GM12892 (cell line): Measurements from ENCODE around the gene ARHGAP15. TPM values are rescaled to one million over a fixed set of nuclear protein-coding genes. Genes with fewer than 3 reads are reported as not detected.
A peak's percentile ranks its signal among the peaks of the same experiment; 100 is the strongest.
"Not testable (repeated sequence)": the region's sequence is repeated elsewhere in the genome, so short reads cannot be mapped to it uniquely, and the experiment has no call there.

Experiments
- DNase-seq: peaks from one replicate; pipeline ENCODE4 v3.0.0; 2011; ENCODE audit not compliant: insufficient read length
- FAIRE-seq: peaks from 2 replicates; lab custom pipeline; 2011; peaks lifted over from hg19 to GRCh38; lab: Jason Lieb, UNC
- POLR2A ChIP-seq: IDR thresholded peaks from 2 replicates; pipeline ENCODE4 v1.6.1; 2011; ENCODE audit warnings: low read depth, low read length, control low read depth
- POLR2AphosphoS5 ChIP-seq: IDR thresholded peaks from 2 replicates; pipeline ENCODE4 v1.6.1; 2011; ENCODE audit warnings: low read depth, low read length, control low read depth
- TAF1 ChIP-seq: IDR thresholded peaks from 2 replicates; pipeline ENCODE4 v1.6.1; 2011; ENCODE audit warnings: low read depth, mild to moderate bottlenecking, control low read depth, low read length, borderline replicate concordance
- polyA plus RNA-seq: library from polyadenylated mRNA; unstranded; fragments of >200 nt; gene quantifications from one replicate; pipeline ENCODE4 v1.2.1, GENCODE V29; 2012; ENCODE audit warnings: missing spikeins, inconsistent platforms; ENCODE audit not compliant: missing spikeins

Gene ARHGAP15
- 71.4 TPM for polyA plus RNA-seq

GRCh38 chr2:143128681-143129580 is at the start of gene ARHGAP15:
TSS of gene ARHGAP15 (plus strand) at chr2:143129419.
- DNase-seq (peak; percentile 25), FAIRE-seq (peak; percentile 98)
- TF ChIP-seq POLR2AphosphoS5 (peak; percentile 87), TAF1 (peak; percentile 72), POLR2A (peak; percentile 79)

- TF ChIP-seq TAF1 (no peak), POLR2A (no peak), POLR2AphosphoS5 (no peak)
Measured at GRCh38 chr2:143081616-143082015, 47.6 kb upstream of the ARHGAP15 start.

GRCh38 chr2:143083636-143084035 is 45.6 kb upstream of the ARHGAP15 start:
- DNase-seq (no peak), FAIRE-seq (no peak)
- TF ChIP-seq TAF1 (no peak), POLR2A (no peak), POLR2AphosphoS5 (no peak)

More at GRCh38 chr2:143081616-143082015, 47.6 kb upstream of the ARHGAP15 start:
- DNase-seq (no peak), FAIRE-seq (no peak)

GRCh38 chr2:143084462-143084861 is 44.8 kb upstream of the ARHGAP15 start:
- no peak for DNase-seq
- no peak for FAIRE-seq
- TF ChIP-seq POLR2A: no peak
- TF ChIP-seq POLR2AphosphoS5: no peak
- no peak for TF ChIP-seq TAF1

GRCh38 chr2:143085125-143085784 is 44.0 kb upstream of the ARHGAP15 start:
- peak; percentile 73 for FAIRE-seq
- DNase-seq: no peak
- TF ChIP-seq TAF1: no peak
- TF ChIP-seq POLR2A: no peak
- TF ChIP-seq POLR2AphosphoS5: no peak

GRCh38 chr2:143087033-143087432 is 42.2 kb upstream of the ARHGAP15 start:
- FAIRE-seq (no peak), DNase-seq (no peak)
- TF ChIP-seq POLR2A: no peak

GRCh38 chr2:143088388-143088787 is 40.8 kb upstream of the ARHGAP15 start:
- no peak for DNase-seq
- TF ChIP-seq POLR2A (no peak), POLR2AphosphoS5 (no peak), TAF1 (no peak)
- no peak for FAIRE-seq

GRCh38 chr2:143089520-143089919 is 39.7 kb upstream of the ARHGAP15 start:
- FAIRE-seq, DNase-seq: not testable (repeated sequence)

GRCh38 chr2:143110758-143111428 is 18.3 kb upstream of the ARHGAP15 start:
- DNase-seq (no peak), FAIRE-seq (peak; percentile 97)
- no peak for TF ChIP-seq POLR2A
- TF ChIP-seq POLR2AphosphoS5: no peak
- TF ChIP-seq TAF1: no peak

- DNase-seq (no peak), FAIRE-seq (peak; percentile 33)
- TF ChIP-seq POLR2AphosphoS5: no peak
- no peak for TF ChIP-seq POLR2A
- no peak for TF ChIP-seq TAF1
Measured at GRCh38 chr2:143117225-143117624, 12.0 kb upstream of the ARHGAP15 start.

- TF ChIP-seq POLR2A (no peak), TAF1 (no peak), POLR2AphosphoS5 (no peak)
- no peak for DNase-seq
- peak; percentile 48 for FAIRE-seq
Measured at GRCh38 chr2:143121079-143121478, 8.1 kb upstream of the ARHGAP15 start.
